GM12874 (cell line): ENCODE data around the gene RCSD1.

Experiments
- TF ChIP-seq, protein P1 (sequence below): IDR thresholded peaks from 2 replicates; pipeline ENCODE4 v1.5.1; 2011; ENCODE audit warnings: low read depth, mild to moderate bottlenecking, control low read depth, low read length, moderate library complexity; ENCODE audit not compliant: insufficient read depth

RCSD1 gene

GRCh38 chr1:167666416-167666815 lies 36.4 kb downstream of the RCSD1 start:
- TF ChIP-seq, protein P1, sequence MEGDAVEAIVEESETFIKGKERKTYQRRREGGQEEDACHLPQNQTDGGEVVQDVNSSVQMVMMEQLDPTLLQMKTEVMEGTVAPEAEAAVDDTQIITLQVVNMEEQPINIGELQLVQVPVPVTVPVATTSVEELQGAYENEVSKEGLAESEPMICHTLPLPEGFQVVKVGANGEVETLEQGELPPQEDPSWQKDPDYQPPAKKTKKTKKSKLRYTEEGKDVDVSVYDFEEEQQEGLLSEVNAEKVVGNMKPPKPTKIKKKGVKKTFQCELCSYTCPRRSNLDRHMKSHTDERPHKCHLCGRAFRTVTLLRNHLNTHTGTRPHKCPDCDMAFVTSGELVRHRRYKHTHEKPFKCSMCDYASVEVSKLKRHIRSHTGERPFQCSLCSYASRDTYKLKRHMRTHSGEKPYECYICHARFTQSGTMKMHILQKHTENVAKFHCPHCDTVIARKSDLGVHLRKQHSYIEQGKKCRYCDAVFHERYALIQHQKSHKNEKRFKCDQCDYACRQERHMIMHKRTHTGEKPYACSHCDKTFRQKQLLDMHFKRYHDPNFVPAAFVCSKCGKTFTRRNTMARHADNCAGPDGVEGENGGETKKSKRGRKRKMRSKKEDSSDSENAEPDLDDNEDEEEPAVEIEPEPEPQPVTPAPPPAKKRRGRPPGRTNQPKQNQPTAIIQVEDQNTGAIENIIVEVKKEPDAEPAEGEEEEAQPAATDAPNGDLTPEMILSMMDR = no peak

- TF ChIP-seq, protein P1 = no peak
Observed at GRCh38 chr1:167667536-167667935, 37.5 kb downstream of the RCSD1 start.

DNA sequence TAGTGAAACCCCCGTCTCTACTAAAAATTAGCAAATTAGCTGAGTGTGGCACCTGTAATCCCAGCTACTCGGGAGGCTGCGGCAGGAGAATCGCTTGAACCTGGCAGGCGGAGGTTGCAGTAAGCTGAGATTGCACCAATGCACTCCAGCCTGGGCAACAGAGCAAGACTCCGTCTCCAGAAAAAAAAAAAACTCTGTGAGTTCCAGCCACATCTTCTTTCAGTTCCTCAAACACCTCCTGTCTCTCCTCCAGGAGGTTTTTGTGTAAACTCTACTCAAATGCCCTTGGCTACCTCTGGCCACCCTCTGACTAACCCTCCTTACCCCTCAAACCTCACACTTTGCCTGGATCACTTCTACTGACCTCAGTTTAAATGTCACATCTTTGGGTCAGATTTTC lies 38.1 kb downstream of the RCSD1 start:
- TF ChIP-seq, protein P1 = no peak

- TF ChIP-seq, protein P1 = no peak
Observed at GRCh38 chr1:167669209-167670124, 39.4 kb downstream of the RCSD1 start.

DNA sequence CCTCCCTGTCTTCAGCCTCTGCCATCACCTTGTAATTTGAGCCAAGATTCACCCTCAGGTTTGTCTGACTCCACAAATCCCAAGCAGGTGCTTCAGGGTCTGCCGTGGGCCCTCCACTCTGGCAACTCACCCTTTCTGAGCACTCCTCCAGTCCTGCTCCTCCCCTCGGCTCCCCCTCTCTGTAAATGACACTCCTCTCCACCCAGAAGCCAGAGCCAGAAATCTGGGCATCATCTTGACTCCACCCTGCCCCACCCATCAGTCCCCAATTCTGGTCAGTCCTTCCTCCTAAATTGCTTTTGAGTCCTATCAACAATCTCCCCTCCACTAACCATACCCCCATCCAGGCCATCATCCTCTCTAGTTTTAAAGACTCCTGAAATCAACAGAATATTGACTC lies 40.5 kb downstream of the RCSD1 start:
- TF ChIP-seq, protein P1 = no peak

DNA sequence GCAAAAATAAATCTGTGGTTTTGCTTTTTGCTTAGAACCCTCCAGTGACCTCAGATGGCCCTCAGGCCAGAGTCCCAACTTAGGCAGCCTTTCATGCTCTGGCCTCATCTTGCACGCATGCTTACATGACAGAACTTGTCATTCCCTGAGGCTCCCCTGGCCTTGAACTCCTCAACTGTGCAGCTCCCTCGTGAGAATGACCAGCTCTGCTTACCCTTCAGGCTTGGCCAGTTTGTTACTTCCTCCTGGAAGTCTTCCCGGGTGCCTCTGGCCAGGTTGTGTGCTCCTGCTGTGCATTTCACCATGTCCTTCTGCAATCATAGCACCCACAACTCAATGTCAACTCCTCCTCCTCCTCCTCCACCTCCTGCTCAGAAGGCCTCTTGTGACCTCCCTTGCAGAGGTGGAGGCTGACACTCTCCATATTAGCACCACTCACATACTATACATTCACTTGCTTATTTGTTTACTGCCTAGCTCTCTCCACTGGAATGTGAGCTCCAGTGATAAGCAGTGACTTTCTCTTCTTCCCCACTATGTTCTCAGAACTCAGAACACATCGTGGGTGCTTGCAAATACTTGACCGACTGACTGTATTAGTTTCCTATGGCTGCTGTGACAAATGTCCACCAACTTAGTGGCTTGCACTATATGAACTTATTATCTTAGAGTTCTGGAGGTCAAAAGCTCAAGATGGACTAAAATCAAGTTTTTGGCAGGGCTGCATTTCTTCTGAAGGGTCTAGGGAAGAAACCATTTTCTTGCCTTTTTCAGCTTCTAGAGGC lies 41.9 kb downstream of the RCSD1 start:
- TF ChIP-seq, protein P1 = no peak

GRCh38 chr1:167672831-167673230 lies 42.8 kb downstream of the RCSD1 start:
- TF ChIP-seq, protein P1 = no peak
